A549 (cell line): Measurements from ENCODE around the gene NXPH3. TPM values are rescaled to one million over a fixed set of nuclear protein-coding genes. Genes with fewer than 3 reads are reported as not detected.

Source experiments
- ATAC-seq, 2 experiments: fragments of 200-7000 bp in 1 of 2; fragments of >200 bp in 1 of 2; cut with Nextera tagmentation in 1 of 2; cut with Tn5 transposase in 1 of 2; 3 replicates each; pipeline versions ENCODE4 v1.8.0 to v1.9.1; 2018 to 2020; ENCODE audit warnings: mild to moderate bottlenecking in 1 of 2, moderate library complexity in 1 of 2
- CTCF ChIA-PET: fragments of 300-600 bp; sonication (Branson Sonifier 250); formaldehyde crosslinking; extraction: SDS; loops from one replicate; lab custom pipeline; 2021; ENCODE audit warnings: antibody characterized with exemption, inconsistent platforms; lab: Yijun Ruan, JAX
- POLR2A ChIA-PET: fragments of 350-600 bp; formaldehyde crosslinking; extraction: SDS; loops from one replicate; lab custom pipeline; 2021; ENCODE audit warnings: antibody characterized with exemption, inconsistent platforms; lab: Yijun Ruan, JAX
- DNase-seq, 2 experiments: peaks; one replicate each; pipeline versions ENCODE4 v3.0.0 to v3.0.0-alpha.2; 2011 to 2016; ENCODE audit warnings: low read depth in 1 of 2, low spot score in 1 of 2
- FAIRE-seq: peaks from 2 replicates; lab custom pipeline; 2011; peaks lifted over from hg19 to GRCh38; lab: Jason Lieb, UNC
- H3K27ac ChIP-seq, 2 experiments: fragments of >200 bp; sonication (Bioruptor Twin); formaldehyde crosslinking; 3 replicates each; pipeline ENCODE4 v1.5.1; 2016 to 2017
- H3K4me1 ChIP-seq: fragments of >200 bp; sonication (Bioruptor Twin); formaldehyde crosslinking; 3 replicates; pipeline ENCODE4 v1.6.1; 2016
- H3K4me2 ChIP-seq: fragments of >200 bp; sonication (Bioruptor Twin); formaldehyde crosslinking; 3 replicates; pipeline ENCODE4 v1.6.1; 2016
- H3K4me3 ChIP-seq: fragments of >200 bp; sonication (Bioruptor Twin); formaldehyde crosslinking; 3 replicates; pipeline ENCODE4 v1.5.1; 2016
- H3K9me3 ChIP-seq: fragments of >200 bp; sonication (Bioruptor Twin); formaldehyde crosslinking; 3 replicates; pipeline ENCODE4 v1.6.1; 2016
- CBX2 ChIP-seq: fragments of 200-600 bp; sonication (generic); IDR thresholded peaks from 2 replicates; pipeline ENCODE4 v1.6.1; 2016; ENCODE audit warnings: low read depth, mild to moderate bottlenecking, borderline replicate concordance
- CEBPB ChIP-seq, 2 experiments: fragments of >200 bp in 1 of 2; sonication (Bioruptor Twin) in 1 of 2; formaldehyde crosslinking in 1 of 2; IDR thresholded peaks; 2 replicates each; pipeline ENCODE4 v1.6.1; 2012 to 2016
- CHD2 ChIP-seq: fragments of 150-350 bp; IDR thresholded peaks from 2 replicates; pipeline ENCODE4 v1.6.1; 2014; ENCODE audit warnings: low read length; ENCODE audit not compliant: partially characterized antibody
- CHD4 ChIP-seq: fragments of 200-600 bp; sonication (generic); IDR thresholded peaks from 2 replicates; pipeline ENCODE4 v1.6.1; 2016; ENCODE audit warnings: antibody characterized with exemption, mild to moderate bottlenecking, borderline replicate concordance
- E2F6 ChIP-seq: IDR thresholded peaks from 2 replicates; pipeline ENCODE4 v1.6.1; 2012; ENCODE audit warnings: low read depth, borderline replicate concordance
- EHF ChIP-seq: fragments of 250-450 bp; sonication (Bioruptor Pico); IDR thresholded peaks from 2 replicates; pipeline ENCODE4 v1.5.0; 2020; ENCODE audit warnings: mild to moderate bottlenecking
- EP300 ChIP-seq, 2 experiments: fragments of >200 bp; sonication (Bioruptor Twin); formaldehyde crosslinking; IDR thresholded peaks; 2 replicates in 1 of 2; 3 replicates in 1 of 2; pipeline ENCODE4 v1.6.1; 2016 to 2017
- FOSB ChIP-seq: fragments of 250-450 bp; sonication (Bioruptor Pico); IDR thresholded peaks from 2 replicates; pipeline ENCODE4 v1.5.0; 2020; ENCODE audit warnings: mild to moderate bottlenecking, moderate library complexity
- FOSL2 ChIP-seq, 2 experiments: fragments of 450-650 bp in 1 of 2; fragments of >200 bp in 1 of 2; sonication (Bioruptor Twin) in 1 of 2; formaldehyde crosslinking; IDR thresholded peaks; 2 replicates each; pipeline versions ENCODE4 v1.5.0 to v1.6.1; 2016 to 2020; ENCODE audit warnings: mild to moderate bottlenecking in 1 of 2, moderate library complexity in 1 of 2
- GATA3 ChIP-seq: IDR thresholded peaks from 2 replicates; pipeline ENCODE4 v1.6.1; 2012; ENCODE audit warnings: borderline replicate concordance
- HES2 ChIP-seq: fragments of >200 bp; sonication (Bioruptor Twin); formaldehyde crosslinking; IDR thresholded peaks from 2 replicates; pipeline ENCODE4 v1.6.1; 2016
- HEYL ChIP-seq: fragments of 250-450 bp; sonication (Bioruptor Pico); IDR thresholded peaks from 2 replicates; pipeline ENCODE4 v1.8.0; 2021; ENCODE audit warnings: mild to moderate bottlenecking, moderate library complexity
- HMGXB4 ChIP-seq: fragments of 250-450 bp; sonication (Bioruptor Pico); IDR thresholded peaks from 2 replicates; pipeline ENCODE4 v1.5.0; 2021; ENCODE audit warnings: mild to moderate bottlenecking, moderate library complexity, borderline replicate concordance
- HOXA7 ChIP-seq: fragments of 250-450 bp; sonication (Bioruptor Pico); IDR thresholded peaks from 2 replicates; pipeline ENCODE4 v1.5.0; 2020; ENCODE audit warnings: mild to moderate bottlenecking, moderate library complexity
- HOXB13 ChIP-seq: fragments of 250-450 bp; sonication (Bioruptor Pico); IDR thresholded peaks from 2 replicates; pipeline ENCODE4 v1.5.0; 2020; ENCODE audit warnings: low read depth, mild to moderate bottlenecking, moderate library complexity
- MAFK ChIP-seq: fragments of 450-650 bp; IDR thresholded peaks from 2 replicates; pipeline ENCODE4 v1.6.1; 2014; ENCODE audit not compliant: partially characterized antibody
- NFE2L2 ChIP-seq: fragments of 150-350 bp; conservative IDR thresholded peaks from 2 replicates; pipeline ENCODE4 v1.6.1; 2014; ENCODE audit warnings: low read length
- NPAS2 ChIP-seq: fragments of 250-450 bp; sonication (Bioruptor Pico); IDR thresholded peaks from 2 replicates; pipeline ENCODE4 v1.8.0; 2022; ENCODE audit warnings: mild to moderate bottlenecking, moderate library complexity, borderline replicate concordance
- PHF8 ChIP-seq: fragments of 200-600 bp; sonication (generic); IDR thresholded peaks from 2 replicates; pipeline ENCODE4 v1.6.1; 2016; ENCODE audit warnings: low read depth, mild to moderate bottlenecking, antibody characterized with exemption, moderate library complexity, borderline replicate concordance
- POLR2A ChIP-seq: IDR thresholded peaks from 2 replicates; pipeline ENCODE4 v1.6.1; 2012; ENCODE audit warnings: mild to moderate bottlenecking, low read length
- RCOR1 ChIP-seq: fragments of 150-350 bp; IDR thresholded peaks from 2 replicates; pipeline ENCODE4 v1.6.1; 2014; ENCODE audit warnings: antibody characterized with exemption, low read length, low read depth
- SMC3 ChIP-seq: fragments of >200 bp; sonication (Bioruptor Twin); formaldehyde crosslinking; IDR thresholded peaks from 3 replicates; pipeline ENCODE4 v1.6.1; 2018; ENCODE audit warnings: inconsistent platforms
- SREBF2 ChIP-seq: fragments of 450-650 bp; IDR thresholded peaks from 2 replicates; pipeline ENCODE4 v1.6.1; 2014; ENCODE audit warnings: mild to moderate bottlenecking, moderate library complexity
- TP53 ChIP-seq: fragments of 250-450 bp; sonication (Bioruptor Pico); IDR thresholded peaks from 2 replicates; pipeline ENCODE4 v1.5.0; 2021; ENCODE audit warnings: mild to moderate bottlenecking, moderate library complexity
- USF2 ChIP-seq: fragments of 450-650 bp; IDR thresholded peaks from 2 replicates; pipeline ENCODE4 v1.6.1; 2014; ENCODE audit warnings: antibody characterized with exemption
- ZFP36 ChIP-seq: fragments of 450-650 bp; IDR thresholded peaks from 2 replicates; pipeline ENCODE4 v1.6.1; 2014; ENCODE audit warnings: borderline replicate concordance; ENCODE audit not compliant: partially characterized antibody
- WGBS: methylation state at CpG from one replicate; pipeline ENCODE4 v1.1.6; 2017; ENCODE audit errors: missing lambda C conversion rate; 5-methylcytosine and 5-hydroxymethylcytosine counted together
- polyA plus RNA-seq, 4 experiments: library from polyadenylated mRNA; depleted of rRNA in 3 of 4; stranded (reverse); fragments of >200 nt; fragmentation: RNase III in 1 of 4; extraction: RNeasy Plus Mini Kit Qiagen cat#74134 plus additional on column Dnase treatment in 1 of 4; gene quantifications; 2 replicates in 3 of 4; 3 replicates in 1 of 4; pipeline ENCODE4 v1.2.3, GENCODE V29; 2011 to 2017

The NXPH3 gene
- polyA plus RNA-seq, 2 of the 4 experiments (the other 2 are of a cell fraction), result 0.12 to 0.30 TPM

- Histone ChIP-seq H3K4me2 (no peak overlapping the region), H3K9me3 (no peaks in the 10 kb centered on the region), H3K27ac (no peak overlapping the region), H3K4me3 (no peak overlapping the region), H3K4me1 (no peaks in the 10 kb centered on the region)
- CTCF ChIA-PET, result interaction anchor here (0.7 to 4.2 kb wide), 9 partner anchors 9 to 393 kb away, joined by 3 to 21 read pairs (median 7); partner anchors contain the start of gene NXPH3
- FAIRE-seq (no peak), ATAC-seq (peak; percentile 64 to 78), DNase-seq (no peak)
- WGBS, result 91% methylated on average over 2 of the region's 2 CpGs
- TF ChIP-seq FOSL2 (IDR thresholded peaks at IDR 0.05), result no peak
- no peak for TF ChIP-seq FOSL2 (CRISPR knock-in tag; IDR thresholded peaks at IDR 0.05)
- no peak for TF ChIP-seq HEYL
- no peak for TF ChIP-seq PHF8
- no peak for TF ChIP-seq EP300 (IDR thresholded peaks at IDR 0.05)
- no peak for TF ChIP-seq RCOR1
- TF ChIP-seq HOXA7 (CRISPR knock-in tag), result no peak
- TF ChIP-seq ZFP36, result no peak
- no peak for TF ChIP-seq POLR2A
- no peak for TF ChIP-seq MAFK
- POLR2A ChIA-PET, result no interaction called here
Measured at GRCh38 chr17:49603720-49604119, 28.0 kb downstream of the NXPH3 start.

- POLR2A ChIA-PET, result no interaction called here
Measured at GRCh38 chr17:49604314-49604869, 28.7 kb downstream of the NXPH3 start.

GRCh38 chr17:49610883-49611584 is 35.4 kb downstream of the NXPH3 start:
- Histone ChIP-seq H3K4me1 (no peaks in the 10 kb centered on the region), H3K27ac (no peak overlapping the region), H3K9me3 (no peaks in the 10 kb centered on the region), H3K4me2 (no peak overlapping the region), H3K4me3 (no peak overlapping the region)
- POLR2A ChIA-PET, result no interaction called here
- CTCF ChIA-PET, result interaction anchor here (0.8 to 2.5 kb wide), 7 partner anchors 8 to 210 kb away, joined by 3 to 21 read pairs (median 3); no protein-coding TSS in a partner anchor
- DNase-seq (no peak), FAIRE-seq (no peak), ATAC-seq (no peak)
- WGBS, result 88% methylated on average over 5 of the region's 5 CpGs
- TF ChIP-seq CEBPB (IDR thresholded peaks at IDR 0.05) (peak in 1 of 2 experiments; percentile 63; a peak in 1 of 4 replicates), SMC3 (no peak)

More at GRCh38 chr17:49604314-49604869, 28.7 kb downstream of the NXPH3 start:
- CTCF ChIA-PET, result interaction anchor here (0.6 to 4.2 kb wide), 7 partner anchors 8 to 392 kb away, joined by 3 to 21 read pairs (median 7); partner anchors contain the start of gene NXPH3
- DNase-seq, result no peak
- Histone ChIP-seq H3K4me1 (no peaks in the 10 kb centered on the region), H3K27ac (no peak overlapping the region), H3K9me3 (no peaks in the 10 kb centered on the region), H3K4me3 (no peak overlapping the region), H3K4me2 (no peak overlapping the region)
- no peak for ATAC-seq
- 92% methylated on average over 7 of the region's 7 CpGs for WGBS
- TF ChIP-seq HES2, result no peak
- TF ChIP-seq USF2, result no peak
- TF ChIP-seq PHF8, result no peak
- no peak for FAIRE-seq

GRCh38 chr17:49612726-49613125 is 37.1 kb downstream of the NXPH3 start:
- Histone ChIP-seq H3K4me1 (no peaks in the 10 kb centered on the region), H3K4me3 (no peak overlapping the region), H3K4me2 (no peak overlapping the region), H3K9me3 (no peaks in the 10 kb centered on the region), H3K27ac (no peak overlapping the region)
- no peak for DNase-seq
- WGBS, result 48% methylated on average over 1 of the region's 1 CpG
- ATAC-seq, result no peak
- POLR2A ChIA-PET, result no interaction called here
- FAIRE-seq, result peak; percentile 32
- CTCF ChIA-PET, result interaction anchor here (0.6 to 2.5 kb wide), 5 partner anchors 10 to 315 kb away, joined by 3 to 21 read pairs (median 5); no protein-coding TSS in a partner anchor
- TF ChIP-seq EP300 (IDR thresholded peaks at IDR 0.05) (no peak), TP53 (CRISPR knock-in tag) (no peak), CHD2 (no peak), EHF (CRISPR knock-in tag) (no peak), SREBF2 (no peak), FOSB (no peak), NFE2L2 (no peak), E2F6 (no peak), CBX2 (no peak), GATA3 (no peak), CEBPB (IDR thresholded peaks at IDR 0.05) (no peak), HMGXB4 (CRISPR knock-in tag) (no peak), CHD4 (no peak), NPAS2 (CRISPR knock-in tag) (no peak), RCOR1 (no peak), HOXB13 (no peak)
